ENCODE results near the gene CPED1. TPM values are rescaled to one million over a fixed set of nuclear protein-coding genes. Genes with fewer than 3 reads are reported as not detected.

The CPED1 gene
- total RNA-seq, 2 experiments from 2014 or later = not detected

DNA sequence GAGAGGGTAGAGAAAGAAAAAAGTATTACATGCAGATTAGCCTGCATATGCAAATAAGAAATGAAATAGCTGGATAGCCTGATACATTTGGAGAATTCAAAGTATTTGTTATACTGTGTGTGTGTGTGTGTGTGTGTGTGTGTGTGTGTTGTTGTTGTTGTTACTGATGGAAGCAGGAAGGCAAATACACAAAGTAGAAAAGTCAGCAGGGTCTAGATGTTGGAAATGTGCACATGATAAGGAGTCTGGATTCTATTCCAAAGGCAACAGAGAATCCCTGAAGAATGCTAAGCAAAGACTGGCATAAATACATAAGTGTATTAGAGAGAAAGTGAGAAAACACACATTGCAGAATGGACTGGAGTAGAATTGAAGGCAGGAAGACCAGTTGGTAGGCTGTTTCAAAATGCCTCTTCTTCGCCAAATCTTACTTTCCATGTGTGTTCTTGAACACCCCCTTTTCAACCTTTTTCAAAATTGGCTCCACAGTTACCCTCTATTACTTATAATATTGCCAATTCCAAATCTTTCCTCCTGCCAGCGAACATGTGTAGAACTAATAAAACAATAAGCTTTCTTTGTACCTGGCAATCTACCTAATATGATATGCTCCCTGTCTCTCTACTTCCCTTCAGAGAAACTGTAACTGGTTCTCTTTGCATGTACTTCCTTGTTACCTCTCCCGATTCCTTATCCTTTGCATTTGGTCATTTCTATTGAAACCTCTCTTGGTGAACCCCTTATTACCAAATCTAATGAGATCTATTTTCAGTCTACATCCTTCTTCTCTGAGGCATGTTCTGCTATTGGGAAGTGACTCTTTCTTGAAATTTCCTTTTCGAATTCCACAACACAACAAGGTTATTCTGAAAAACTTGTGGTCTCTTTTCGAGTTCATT is 6.2 kb downstream of the CPED1 start:
- H3K79me2 ChIP-seq (ENCODE audit: insufficient read depth, low read depth, low read length) = no peaks in the 10 kb centered on the region
- no peaks in the 10 kb centered on the region for H3K36me3 ChIP-seq (ENCODE audit: insufficient read depth, low read length)
- H3K27ac ChIP-seq (ENCODE audit: low read depth, low read length, poor library complexity, severe bottlenecking) = no peak overlapping the region
- no TSS peak for BruUV-seq (replicated peaks)
- ChIA-PET POLR2A (interaction anchor here (0.5 to 0.7 kb wide), 2 partner anchors 14 to 353 kb away, joined by 4 to 5 read pairs; no protein-coding TSS in a partner anchor), CTCF (ENCODE audit: unreplicated experiment) (no interaction called here)
- H2AFZ ChIP-seq (ENCODE audit: low read length) = no peak overlapping the region
- H3K4me2 ChIP-seq (ENCODE audit: low read length) = no peak overlapping the region
- H4K20me1 ChIP-seq (ENCODE audit: insufficient read depth, low read length) = no peaks in the 10 kb centered on the region
- no peaks in the 10 kb centered on the region for H3K9me2 ChIP-seq (ENCODE audit: insufficient read depth, low read length)
- TF ChIP-seq CTCF (conservative IDR thresholded peaks at IDR 0.05; ENCODE audit: low read length) = no peak
- TF ChIP-seq EZH2phosphoT487 (IDR thresholded peaks at IDR 0.05; ENCODE audit: borderline replicate concordance, low read depth, low read length) = no peak
- no peaks in the 10 kb centered on the region for H3K9me3 ChIP-seq (ENCODE audit: low read length)
- DNase-seq (ENCODE audit: low spot score) = no peak
- H3K4me3 ChIP-seq (ENCODE audit: low read depth, low read length, poor library complexity, severe bottlenecking) = no peak overlapping the region
- intact Hi-C loops (cut with micrococcal nuclease; ENCODE audit: unreplicated experiment) = no loop called here
- no peaks in the 10 kb centered on the region for H3K4me1 ChIP-seq (ENCODE audit: insufficient read depth, low read length, poor library complexity, severe bottlenecking)

DNA sequence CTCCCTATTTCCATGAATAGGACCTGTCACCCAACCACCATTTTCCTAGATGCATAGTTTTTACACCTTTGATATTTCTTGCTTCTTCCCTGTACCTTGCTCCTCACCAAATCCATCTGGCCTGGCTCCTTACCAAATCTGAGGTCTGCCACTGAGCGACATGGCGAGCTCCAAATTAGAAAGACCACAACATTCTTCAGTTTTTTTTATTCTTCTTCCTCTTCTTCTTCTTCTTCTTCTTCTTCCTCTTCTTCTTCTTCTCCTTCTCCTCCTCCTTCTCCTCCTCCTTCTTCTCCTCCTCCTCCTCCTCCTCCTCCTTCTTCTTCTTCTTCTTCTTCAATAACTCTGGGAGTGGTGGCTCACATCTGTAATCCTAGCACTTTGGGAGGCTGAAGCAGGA is 7.1 kb downstream of the CPED1 start:
- POLR2A ChIA-PET = interaction anchor here (0.5 to 0.8 kb wide), 4 partner anchors 13 to 1794 kb away, joined by 3 to 4 read pairs (median 4); no protein-coding TSS in a partner anchor
- Histone ChIP-seq H3K4me1 (ENCODE audit: insufficient read depth, low read length, poor library complexity, severe bottlenecking) (no peaks in the 10 kb centered on the region), H3K4me2 (ENCODE audit: low read length) (no peak overlapping the region), H2AFZ (ENCODE audit: low read length) (no peak overlapping the region), H3K9me2 (ENCODE audit: insufficient read depth, low read length) (no peaks in the 10 kb centered on the region), H4K20me1 (ENCODE audit: insufficient read depth, low read length) (no peaks in the 10 kb centered on the region), H3K79me2 (ENCODE audit: insufficient read depth, low read depth, low read length) (no peaks in the 10 kb centered on the region), H3K9me3 (ENCODE audit: low read length) (no peaks in the 10 kb centered on the region), H3K27ac (ENCODE audit: low read depth, low read length, poor library complexity, severe bottlenecking) (no peak overlapping the region), H3K4me3 (ENCODE audit: low read depth, low read length, poor library complexity, severe bottlenecking) (no peak overlapping the region), H3K36me3 (ENCODE audit: insufficient read depth, low read length) (no peaks in the 10 kb centered on the region)
- BruUV-seq (replicated peaks) = no TSS peak
- TF ChIP-seq CTCF (conservative IDR thresholded peaks at IDR 0.05; ENCODE audit: low read length) (no peak), EZH2phosphoT487 (IDR thresholded peaks at IDR 0.05; ENCODE audit: borderline replicate concordance, low read depth, low read length) (no peak)
- CTCF ChIA-PET (ENCODE audit: unreplicated experiment) = no interaction called here
- intact Hi-C loops (cut with micrococcal nuclease; ENCODE audit: unreplicated experiment) = no loop called here
- DNase-seq (ENCODE audit: low spot score) = no peak

Data from OCI-LY7 (cell line).